HepG2 (cell line): ENCODE data around the gene ABT1. TPM values are rescaled to one million over a fixed set of nuclear protein-coding genes. Genes with fewer than 3 reads are reported as not detected.
A peak's percentile ranks its signal among the peaks of the same experiment; 100 is the strongest.

Experiments used
- ARNT ChIP-seq: fragments of 450-650 bp; IDR thresholded peaks from 2 replicates; pipeline ENCODE4 v1.6.1; 2017
- IRF2 ChIP-seq: IDR thresholded peaks from 2 replicates; pipeline ENCODE4 v1.6.1; 2018; ENCODE audit warnings: missing genetic modification reagents, missing compliant biosample characterization
- KAT2B ChIP-seq: fragments of 150-350 bp; IDR thresholded peaks from 2 replicates; pipeline ENCODE4 v1.6.1; 2014; ENCODE audit warnings: low read depth, low read length, borderline replicate concordance
- MBD4 ChIP-seq: IDR thresholded peaks from 2 replicates; pipeline ENCODE4 v1.6.1; 2012; ENCODE audit warnings: low read length, inconsistent platforms, borderline replicate concordance
- NFIC ChIP-seq: IDR thresholded peaks from 2 replicates; pipeline ENCODE4 v1.6.1; 2012; ENCODE audit warnings: mild to moderate bottlenecking, low read length, inconsistent platforms
- SP140L ChIP-seq: sonication (generic); formaldehyde crosslinking; IDR thresholded peaks from 2 replicates; pipeline ENCODE4 v1.4.0; 2020; ENCODE audit warnings: missing genetic modification reagents, borderline replicate concordance
- ZNF234 ChIP-seq: sonication (generic); formaldehyde crosslinking; conservative IDR thresholded peaks from 2 replicates; pipeline ENCODE4 v1.5.1; 2020; ENCODE audit warnings: mild to moderate bottlenecking, missing genetic modification reagents
- ZNF460 ChIP-seq: sonication (generic); formaldehyde crosslinking; IDR thresholded peaks from 2 replicates; pipeline ENCODE4 v1.5.1; 2020; ENCODE audit warnings: missing genetic modification reagents, mild to moderate bottlenecking, borderline replicate concordance
- ZNF703 ChIP-seq: sonication (generic); formaldehyde crosslinking; IDR thresholded peaks from 2 replicates; pipeline ENCODE4 v1.5.1; 2020; ENCODE audit warnings: missing genetic modification reagents, mild to moderate bottlenecking, moderate library complexity, borderline replicate concordance
- polyA plus RNA-seq, 8 experiments: library from polyadenylated mRNA; depleted of rRNA in 3 of 8; stranded (reverse) in 7 of 8; unstranded in 1 of 8; fragments of >200 nt; fragmentation: Illumina TruSeq in 4 of 8; extraction: Trizol in 4 of 8; gene quantifications; 2 replicates each; pipeline versions ENCODE4 v1.2.1 to v1.2.3, GENCODE V29; 2011 to 2016; ENCODE audit warnings: low read depth in 4 of 8, missing spikeins in 1 of 8, mixed read lengths in 1 of 8; ENCODE audit not compliant: insufficient read depth in 1 of 8
- total RNA-seq, 5 experiments: library from RNA; depleted of rRNA; stranded (reverse); fragments of >200 nt; fragmentation: Illumina TruSeq; extraction: Trizol; gene quantifications; 2 replicates each; pipeline ENCODE4 v1.2.3, GENCODE V29; 2016; ENCODE audit warnings: low read depth in 1 of 5
- TF ChIP-seq, protein P1 (sequence below), 2 experiments: fragments of 450-650 bp in 1 of 2; sonication (generic) in 1 of 2; formaldehyde crosslinking in 1 of 2; IDR thresholded peaks; 2 replicates each; pipeline versions ENCODE4 v1.6.1 to v1.8.0; 2016 to 2022; ENCODE audit warnings: antibody characterized with exemption in 1 of 2, mild to moderate bottlenecking in 1 of 2, missing genetic modification reagents in 1 of 2
- TF ChIP-seq, protein P2 (sequence below): conservative IDR thresholded peaks from 2 replicates; pipeline ENCODE4 v1.6.1; 2018; ENCODE audit warnings: missing genetic modification reagents
- TF ChIP-seq, protein P3 (sequence below): IDR thresholded peaks from 2 replicates; pipeline ENCODE4 v1.4.0; 2020; ENCODE audit warnings: mild to moderate bottlenecking, missing genetic modification reagents
- TF ChIP-seq, protein P4 (sequence below): sonication (generic); formaldehyde crosslinking; IDR thresholded peaks from 2 replicates; pipeline ENCODE4 v1.5.0; 2020; ENCODE audit warnings: mild to moderate bottlenecking, low read depth, missing genetic modification reagents, borderline replicate concordance

ABT1 gene
- total and polyA plus RNA-seq, 2 of the 13 experiments (the other 11 are each of a cell fraction or from before 2014, with no cell fraction given), result 38.4 TPM

DNA sequence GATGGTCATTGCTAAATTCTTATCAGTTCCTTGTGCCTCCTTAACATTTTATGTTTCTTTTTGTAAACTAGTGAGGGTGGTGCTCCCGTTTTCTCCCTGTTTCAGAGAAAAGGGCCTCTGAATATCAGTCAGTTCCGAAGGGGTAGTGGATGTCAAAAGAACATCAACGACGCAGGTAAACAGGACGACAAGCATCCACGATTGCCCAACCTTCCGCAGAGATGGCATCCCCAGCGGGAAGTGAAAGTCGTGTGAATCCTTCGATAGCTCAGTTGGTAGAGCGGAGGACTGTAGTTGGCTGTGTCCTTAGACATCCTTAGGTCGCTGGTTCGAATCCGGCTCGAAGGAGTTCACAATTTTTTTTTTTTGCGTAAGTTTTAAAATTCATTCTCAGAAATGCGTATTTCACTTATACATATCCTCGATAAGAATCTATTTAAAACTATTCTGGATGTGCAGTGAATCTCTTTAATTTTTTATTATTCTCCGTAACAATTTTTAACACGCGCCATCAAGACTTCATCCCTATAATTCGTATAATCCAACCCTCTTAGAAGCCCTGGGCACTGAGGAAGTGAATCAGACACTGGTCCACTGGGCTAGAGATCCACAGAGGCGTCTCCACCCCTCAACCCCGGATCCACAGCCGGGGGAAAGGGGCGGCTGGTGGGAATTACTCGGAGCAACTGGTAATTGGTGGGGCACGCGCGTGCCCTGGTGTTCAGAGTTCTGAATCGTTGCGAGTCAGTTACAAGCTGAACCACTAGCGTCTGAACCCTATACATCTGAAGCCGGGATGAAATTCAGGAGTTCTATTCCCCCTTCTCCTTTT is 27.9 kb upstream of the ABT1 start (continued):
- TF ChIP-seq, protein P1, sequence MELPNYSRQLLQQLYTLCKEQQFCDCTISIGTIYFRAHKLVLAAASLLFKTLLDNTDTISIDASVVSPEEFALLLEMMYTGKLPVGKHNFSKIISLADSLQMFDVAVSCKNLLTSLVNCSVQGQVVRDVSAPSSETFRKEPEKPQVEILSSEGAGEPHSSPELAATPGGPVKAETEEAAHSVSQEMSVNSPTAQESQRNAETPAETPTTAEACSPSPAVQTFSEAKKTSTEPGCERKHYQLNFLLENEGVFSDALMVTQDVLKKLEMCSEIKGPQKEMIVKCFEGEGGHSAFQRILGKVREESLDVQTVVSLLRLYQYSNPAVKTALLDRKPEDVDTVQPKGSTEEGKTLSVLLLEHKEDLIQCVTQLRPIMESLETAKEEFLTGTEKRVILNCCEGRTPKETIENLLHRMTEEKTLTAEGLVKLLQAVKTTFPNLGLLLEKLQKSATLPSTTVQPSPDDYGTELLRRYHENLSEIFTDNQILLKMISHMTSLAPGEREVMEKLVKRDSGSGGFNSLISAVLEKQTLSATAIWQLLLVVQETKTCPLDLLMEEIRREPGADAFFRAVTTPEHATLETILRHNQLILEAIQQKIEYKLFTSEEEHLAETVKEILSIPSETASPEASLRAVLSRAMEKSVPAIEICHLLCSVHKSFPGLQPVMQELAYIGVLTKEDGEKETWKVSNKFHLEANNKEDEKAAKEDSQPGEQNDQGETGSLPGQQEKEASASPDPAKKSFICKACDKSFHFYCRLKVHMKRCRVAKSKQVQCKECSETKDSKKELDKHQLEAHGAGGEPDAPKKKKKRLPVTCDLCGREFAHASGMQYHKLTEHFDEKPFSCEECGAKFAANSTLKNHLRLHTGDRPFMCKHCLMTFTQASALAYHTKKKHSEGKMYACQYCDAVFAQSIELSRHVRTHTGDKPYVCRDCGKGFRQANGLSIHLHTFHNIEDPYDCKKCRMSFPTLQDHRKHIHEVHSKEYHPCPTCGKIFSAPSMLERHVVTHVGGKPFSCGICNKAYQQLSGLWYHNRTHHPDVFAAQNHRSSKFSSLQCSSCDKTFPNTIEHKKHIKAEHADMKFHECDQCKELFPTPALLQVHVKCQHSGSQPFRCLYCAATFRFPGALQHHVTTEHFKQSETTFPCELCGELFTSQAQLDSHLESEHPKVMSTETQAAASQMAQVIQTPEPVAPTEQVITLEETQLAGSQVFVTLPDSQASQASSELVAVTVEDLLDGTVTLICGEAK (IDR thresholded peaks at IDR 0.05), result peak; percentile 42; the same call in 1 of the 2 replicates
- TF ChIP-seq, protein P1 (CRISPR knock-in tag; IDR thresholded peaks at IDR 0.05), result no peak
- TF ChIP-seq ZNF234 (CRISPR knock-in tag) (no peak), ARNT (no peak), NFIC (peak; percentile 77), MBD4 (peak; percentile 56; the same call in 1 of the 2 replicates), ZNF460 (CRISPR knock-in tag) (peak; percentile 8; the same call in 1 of the 2 replicates), KAT2B (no peak), IRF2 (CRISPR knock-in tag) (peak; percentile 97), SP140L (CRISPR knock-in tag) (peak; percentile 98), ZNF703 (no peak)
- TF ChIP-seq, protein P2, sequence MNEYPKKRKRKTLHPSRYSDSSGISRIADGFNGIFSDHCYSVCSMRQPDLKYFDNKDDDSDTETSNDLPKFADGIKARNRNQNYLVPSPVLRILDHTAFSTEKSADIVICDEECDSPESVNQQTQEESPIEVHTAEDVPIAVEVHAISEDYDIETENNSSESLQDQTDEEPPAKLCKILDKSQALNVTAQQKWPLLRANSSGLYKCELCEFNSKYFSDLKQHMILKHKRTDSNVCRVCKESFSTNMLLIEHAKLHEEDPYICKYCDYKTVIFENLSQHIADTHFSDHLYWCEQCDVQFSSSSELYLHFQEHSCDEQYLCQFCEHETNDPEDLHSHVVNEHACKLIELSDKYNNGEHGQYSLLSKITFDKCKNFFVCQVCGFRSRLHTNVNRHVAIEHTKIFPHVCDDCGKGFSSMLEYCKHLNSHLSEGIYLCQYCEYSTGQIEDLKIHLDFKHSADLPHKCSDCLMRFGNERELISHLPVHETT (CRISPR knock-in tag), result no peak; the same call in 1 of the 2 replicates
- TF ChIP-seq, protein P3, sequence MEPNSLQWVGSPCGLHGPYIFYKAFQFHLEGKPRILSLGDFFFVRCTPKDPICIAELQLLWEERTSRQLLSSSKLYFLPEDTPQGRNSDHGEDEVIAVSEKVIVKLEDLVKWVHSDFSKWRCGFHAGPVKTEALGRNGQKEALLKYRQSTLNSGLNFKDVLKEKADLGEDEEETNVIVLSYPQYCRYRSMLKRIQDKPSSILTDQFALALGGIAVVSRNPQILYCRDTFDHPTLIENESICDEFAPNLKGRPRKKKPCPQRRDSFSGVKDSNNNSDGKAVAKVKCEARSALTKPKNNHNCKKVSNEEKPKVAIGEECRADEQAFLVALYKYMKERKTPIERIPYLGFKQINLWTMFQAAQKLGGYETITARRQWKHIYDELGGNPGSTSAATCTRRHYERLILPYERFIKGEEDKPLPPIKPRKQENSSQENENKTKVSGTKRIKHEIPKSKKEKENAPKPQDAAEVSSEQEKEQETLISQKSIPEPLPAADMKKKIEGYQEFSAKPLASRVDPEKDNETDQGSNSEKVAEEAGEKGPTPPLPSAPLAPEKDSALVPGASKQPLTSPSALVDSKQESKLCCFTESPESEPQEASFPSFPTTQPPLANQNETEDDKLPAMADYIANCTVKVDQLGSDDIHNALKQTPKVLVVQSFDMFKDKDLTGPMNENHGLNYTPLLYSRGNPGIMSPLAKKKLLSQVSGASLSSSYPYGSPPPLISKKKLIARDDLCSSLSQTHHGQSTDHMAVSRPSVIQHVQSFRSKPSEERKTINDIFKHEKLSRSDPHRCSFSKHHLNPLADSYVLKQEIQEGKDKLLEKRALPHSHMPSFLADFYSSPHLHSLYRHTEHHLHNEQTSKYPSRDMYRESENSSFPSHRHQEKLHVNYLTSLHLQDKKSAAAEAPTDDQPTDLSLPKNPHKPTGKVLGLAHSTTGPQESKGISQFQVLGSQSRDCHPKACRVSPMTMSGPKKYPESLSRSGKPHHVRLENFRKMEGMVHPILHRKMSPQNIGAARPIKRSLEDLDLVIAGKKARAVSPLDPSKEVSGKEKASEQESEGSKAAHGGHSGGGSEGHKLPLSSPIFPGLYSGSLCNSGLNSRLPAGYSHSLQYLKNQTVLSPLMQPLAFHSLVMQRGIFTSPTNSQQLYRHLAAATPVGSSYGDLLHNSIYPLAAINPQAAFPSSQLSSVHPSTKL (CRISPR knock-in tag), result peak; percentile 85
- TF ChIP-seq, protein P4, sequence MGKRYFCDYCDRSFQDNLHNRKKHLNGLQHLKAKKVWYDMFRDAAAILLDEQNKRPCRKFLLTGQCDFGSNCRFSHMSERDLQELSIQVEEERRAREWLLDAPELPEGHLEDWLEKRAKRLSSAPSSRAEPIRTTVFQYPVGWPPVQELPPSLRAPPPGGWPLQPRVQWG, result no peak
